HTR-8/SVneo (cell line): ENCODE data around the gene NME4.
A peak's percentile ranks its signal among the peaks of the same experiment; 100 is the strongest.
"Not testable (repeated sequence)": the region's sequence is repeated elsewhere in the genome, so short reads cannot be mapped to it uniquely, and the experiment has no call there.

Experiments used
- DNase-seq: peaks from one replicate; pipeline ENCODE4 v3.0.0; 2011; ENCODE audit warnings: low spot score, mixed read lengths; ENCODE audit not compliant: insufficient read length
- FAIRE-seq: peaks from 2 replicates; lab custom pipeline; 2011; peaks lifted over from hg19 to GRCh38; lab: Jason Lieb, UNC

NME4 gene

GRCh38 chr16:397135-397661 is at the start of gene NME4:
NME4 (plus strand) TSS chr16:397199; CDS start chr16:397223, 24 bp downstream.
- no peak for DNase-seq

DNA sequence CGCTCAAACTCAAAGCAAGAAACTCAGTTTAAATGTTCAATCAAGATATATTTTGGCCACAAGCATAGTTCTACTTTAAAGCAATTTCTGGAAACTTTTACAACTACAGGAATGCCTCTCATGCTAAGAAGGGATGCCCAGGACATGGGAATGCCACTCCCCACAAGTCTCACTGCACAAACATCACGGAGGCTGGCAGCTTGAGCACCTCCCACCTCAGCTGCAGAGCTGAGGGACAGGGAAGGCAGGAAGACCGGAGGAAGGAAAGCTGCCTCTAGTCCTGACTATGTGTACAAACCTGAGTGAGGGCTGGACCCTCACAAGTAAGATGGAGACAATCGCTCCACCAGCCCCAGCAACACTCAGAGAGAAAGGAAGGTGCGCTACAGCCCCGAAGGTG is 49.8 kb upstream of the NME4 start:
- no peak for DNase-seq
- FAIRE-seq: no peak

More at GRCh38 chr16:397135-397661, at the start of gene NME4:
- no peak for FAIRE-seq

DNA sequence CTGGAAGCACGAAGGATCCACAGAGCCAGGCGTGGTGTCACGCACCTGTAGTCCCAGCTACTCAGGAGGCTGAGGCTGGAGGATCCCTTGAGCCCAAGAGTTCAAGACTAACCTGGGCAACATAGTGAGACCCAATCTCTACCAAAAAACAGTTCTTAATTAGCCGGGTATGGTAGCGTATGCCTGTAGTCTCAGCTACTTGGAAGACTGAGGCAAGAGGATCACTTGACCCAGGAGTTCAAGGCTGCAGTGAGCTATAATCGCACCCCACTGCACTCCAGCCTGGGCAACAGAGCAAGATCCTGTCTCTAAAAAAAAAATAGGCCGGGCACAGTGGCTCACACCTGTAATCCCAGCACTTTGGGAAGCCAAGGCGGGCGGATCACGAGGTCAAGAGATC is 48.5 kb upstream of the NME4 start:
- FAIRE-seq, DNase-seq: not testable (repeated sequence)

GRCh38 chr16:349211-349610 is 47.8 kb upstream of the NME4 start:
- DNase-seq (no peak), FAIRE-seq (no peak)

GRCh38 chr16:350203-350602 is 46.8 kb upstream of the NME4 start:
- no peak for DNase-seq
- peak; percentile 65 for FAIRE-seq

GRCh38 chr16:351804-352520 is 45.0 kb upstream of the NME4 start:
- no peak for FAIRE-seq

GRCh38 chr16:352547-353403 is 44.2 kb upstream of the NME4 start, which contains the start of gene AXIN1:
AXIN1 (minus strand) TSS chr16:352723; CDS start chr16:347025, 5,698 bp downstream.
- FAIRE-seq (peak; percentile 80), DNase-seq (peak; percentile 86)

More at GRCh38 chr16:351804-352520, 45.0 kb upstream of the NME4 start:
- no peak for DNase-seq

- peak; percentile 13 for FAIRE-seq
- DNase-seq: no peak
These were observed 43.4 kb upstream of the NME4 start for GRCh38 chr16:353404-354290.

- DNase-seq (no peak), FAIRE-seq (no peak)
These were observed 42.6 kb upstream of the NME4 start for GRCh38 chr16:354291-354881.

DNA sequence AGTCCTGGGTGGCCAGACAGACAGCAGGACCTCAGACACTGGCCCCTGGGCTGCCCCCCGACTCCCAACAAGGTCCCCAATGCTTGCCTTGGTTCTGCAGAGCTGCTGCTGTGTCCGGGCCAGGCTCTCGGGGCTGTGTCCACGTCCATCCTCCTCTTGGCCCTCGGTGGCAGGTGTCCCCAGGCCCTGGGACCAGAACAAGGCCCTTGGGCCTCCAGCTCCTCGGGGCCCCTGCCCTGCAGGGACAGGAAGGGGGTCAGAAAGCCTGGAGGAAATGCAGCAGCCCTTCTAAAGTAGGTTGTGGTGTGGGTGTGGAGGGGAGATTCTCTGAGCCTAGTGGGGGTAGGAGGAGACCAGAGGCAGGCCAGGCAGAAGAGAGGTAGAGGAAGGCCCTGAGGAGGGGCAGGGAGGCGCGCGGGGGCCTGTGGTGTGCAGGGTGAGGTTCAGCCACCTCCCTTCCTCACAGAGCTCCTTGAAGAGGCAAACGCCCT is 42.0 kb upstream of the NME4 start:
- FAIRE-seq (no peak), DNase-seq (no peak)

- DNase-seq: no peak
- FAIRE-seq: no peak
These were observed 40.3 kb upstream of the NME4 start for GRCh38 chr16:356741-357140.

DNA sequence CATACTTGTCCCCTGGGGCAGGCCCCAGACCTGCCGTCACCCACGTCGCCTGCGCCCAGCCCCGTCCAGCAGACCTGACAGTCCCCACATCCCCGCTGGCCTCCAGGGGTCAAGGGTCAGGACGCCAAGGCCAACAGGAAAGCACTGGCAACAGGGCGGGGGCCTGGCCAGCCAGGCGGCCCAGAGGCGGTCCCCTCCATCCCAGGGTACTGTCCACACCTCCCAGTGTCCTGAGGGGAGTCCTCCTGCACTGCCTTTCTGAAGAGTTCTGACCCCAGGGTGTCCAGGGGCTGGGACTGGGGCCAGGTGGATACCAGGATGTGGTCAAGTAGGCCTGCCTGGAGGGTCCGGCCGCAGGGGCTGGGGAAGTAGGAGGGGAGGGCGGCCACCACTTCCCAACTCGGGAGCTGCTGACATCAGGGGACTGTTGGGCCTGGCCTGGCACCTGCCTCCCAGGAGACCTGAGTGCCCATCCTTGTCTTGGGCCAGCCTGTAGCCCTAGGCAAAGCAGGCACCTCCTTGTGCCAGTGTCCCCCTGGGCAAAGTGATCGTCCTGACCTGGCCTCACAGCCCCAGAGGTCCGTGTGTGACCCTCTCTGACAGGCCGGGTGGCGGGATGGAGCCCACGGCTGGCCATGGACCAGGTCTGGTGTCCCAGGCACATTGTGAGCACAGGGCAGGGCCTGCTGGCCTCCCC is 37.8 kb upstream of the NME4 start:
- DNase-seq (no peak), FAIRE-seq (peak; percentile 28)

DNA sequence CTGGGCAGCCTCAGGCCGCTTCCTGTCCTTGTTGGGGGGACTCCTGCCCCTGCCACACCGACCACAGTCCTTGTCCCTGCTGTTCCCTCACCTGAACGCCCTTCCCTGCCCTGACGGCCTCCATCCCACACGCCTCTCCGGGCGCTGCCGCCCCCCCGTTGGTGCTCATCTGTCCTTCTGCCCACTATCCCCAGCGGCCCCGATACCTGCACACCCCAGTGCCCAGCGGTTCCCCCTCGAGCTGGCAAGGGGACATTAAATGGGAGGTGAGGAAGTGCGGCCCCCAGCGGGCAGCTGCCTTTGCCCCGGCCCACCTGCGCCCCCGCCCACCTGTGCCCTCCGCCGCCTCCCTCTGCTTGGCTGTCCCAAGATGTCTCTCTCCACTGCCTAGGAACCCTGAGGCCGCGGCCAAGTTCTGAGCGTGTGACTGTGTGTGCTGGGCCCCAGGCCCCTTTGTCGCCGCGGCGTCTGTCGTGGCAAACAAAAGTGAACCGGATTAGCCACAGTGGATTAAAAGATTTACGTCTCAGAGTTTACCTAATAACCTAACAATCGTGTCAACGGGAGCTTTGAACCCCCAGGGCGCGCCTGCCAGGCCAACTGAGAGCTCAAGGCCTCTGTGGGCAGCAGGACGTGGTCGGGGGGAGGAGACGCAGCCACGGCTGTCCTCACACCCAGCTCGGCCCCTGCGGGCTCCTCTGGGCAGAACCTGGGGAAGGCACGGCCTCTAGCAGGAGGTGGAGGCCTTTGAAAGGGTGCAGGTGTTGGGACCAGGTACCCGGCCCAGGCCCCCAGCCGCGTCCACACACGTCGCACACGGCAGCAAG is 36.9 kb upstream of the NME4 start:
- no peak for FAIRE-seq

DNA sequence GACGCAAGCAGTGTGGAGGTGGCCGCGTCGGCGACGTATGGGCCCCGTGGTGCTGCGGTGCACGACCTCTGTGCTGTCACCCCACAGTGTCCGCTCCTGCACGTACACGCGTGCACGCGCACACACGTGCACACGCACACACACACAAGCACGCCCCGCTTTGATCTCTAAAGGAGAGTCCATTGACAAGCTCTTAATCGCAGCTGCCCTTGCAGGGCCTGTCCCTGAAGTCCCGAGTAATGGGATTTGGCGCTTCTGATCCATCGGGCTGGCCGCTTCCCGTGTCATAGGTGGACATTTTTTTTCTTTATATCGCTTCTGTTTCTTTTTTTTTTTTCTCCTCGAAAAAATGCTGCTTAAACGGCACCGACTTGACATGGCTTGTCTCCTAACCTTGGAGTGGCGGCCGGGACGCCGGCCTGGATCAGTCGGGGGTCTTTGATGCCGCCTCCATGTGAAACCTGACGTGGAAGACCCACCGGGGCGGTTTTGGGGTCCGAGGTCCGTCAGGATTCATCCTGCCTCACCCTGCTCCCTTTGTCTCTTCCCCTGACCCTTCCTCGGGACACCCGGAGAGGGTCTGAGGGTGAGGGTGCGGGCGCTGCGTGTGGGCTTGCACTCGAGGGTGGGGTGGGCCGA is 36.2 kb upstream of the NME4 start:
- FAIRE-seq (no peak), DNase-seq (no peak)

More for the DNA sequence above, 36.9 kb upstream of the NME4 start:
- no peak for DNase-seq

DNA sequence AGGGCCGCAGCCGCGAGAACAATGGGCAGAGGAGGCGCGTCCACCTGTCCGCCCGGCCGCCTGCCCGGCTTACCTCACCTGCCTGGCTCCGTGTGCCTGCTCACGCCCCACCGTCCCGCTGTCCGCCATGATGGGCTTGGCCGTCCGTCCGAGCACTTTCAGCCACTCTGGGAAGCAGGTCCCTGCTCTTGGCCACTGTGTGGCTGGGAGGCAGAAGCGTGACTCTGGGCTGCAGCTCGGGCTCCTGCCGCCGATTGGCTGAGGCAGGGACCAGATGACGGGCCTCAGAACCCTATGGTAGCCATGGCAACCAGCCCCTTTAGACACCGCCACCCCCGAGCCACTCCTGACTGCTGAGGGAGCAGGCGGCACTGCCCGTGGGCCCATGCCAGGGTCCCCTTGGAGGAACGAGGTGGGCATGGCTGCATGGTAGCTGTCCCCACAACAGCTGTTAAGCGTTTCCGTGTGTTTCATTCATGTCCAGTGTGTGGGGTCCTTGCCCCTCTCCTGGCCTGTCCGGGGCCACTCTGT is 35.6 kb upstream of the NME4 start:
- FAIRE-seq (no peak), DNase-seq (no peak)

- DNase-seq (peak; percentile 70), FAIRE-seq (peak; percentile 74)
These were observed 34.9 kb upstream of the NME4 start for GRCh38 chr16:361872-362701.

GRCh38 chr16:362702-362999 is 34.3 kb upstream of the NME4 start:
- not testable (repeated sequence) for DNase-seq, FAIRE-seq
